H1 (cell line): ENCODE data around the gene APOO. TPM values are rescaled to one million over a fixed set of nuclear protein-coding genes. Genes with fewer than 3 reads are reported as not detected.

ENCODE experiments used
- polyA plus RNA-seq, 7 experiments: library from polyadenylated mRNA; depleted of rRNA in 3 of 7; stranded (reverse) in 5 of 7; unstranded in 2 of 7; fragments of >200 nt in 5 of 7; fragments of 200-250 nt in 2 of 7; gene quantifications; 1 replicate in 5 of 7; 2 replicates in 1 of 7; 4 replicates in 1 of 7; pipeline versions ENCODE4 v1.2.1 to v1.2.3, GENCODE V29; 2011 to 2013; ENCODE audit warnings: missing spikeins in 2 of 7, mixed read lengths in 2 of 7
- total RNA-seq: library from RNA; stranded (reverse); fragmentation: NEBNext Ultra II Directional; extraction: Animal tissue kit (Norgen Biotek cat#: 25700); gene quantifications from 2 replicates; pipeline ENCODE4 v1.2.1, GENCODE V29; 2021

Gene APOO
- total and polyA plus RNA-seq, 2 of the 8 experiments (the other 6 are each of a cell fraction or from before 2014, with no cell fraction given), result 25.7 to 45.0 TPM

Other genes with a start within 250 kb of the APOO start
- 130 and 133 TPM in 2 replicates for gene PRDX4, start 240.4 kb downstream of the APOO start, total RNA-seq
- gene PRDX4, start 240.4 kb downstream of the APOO start, polyA plus RNA-seq (2011; rRNA removed), result 109 and 130 TPM in 2 replicates
- gene ACOT9, start 164.7 kb downstream of the APOO start, total RNA-seq, result 37.4 and 39.5 TPM in 2 replicates
- 12.4 and 20.7 TPM in 2 replicates for gene ACOT9, start 164.7 kb downstream of the APOO start, polyA plus RNA-seq (2011; rRNA removed)
- 26.3 and 29.2 TPM in 2 replicates for gene SAT1, start 124.8 kb downstream of the APOO start, total RNA-seq
- gene SAT1, start 124.8 kb downstream of the APOO start, polyA plus RNA-seq (2011; rRNA removed), result 23.4 and 36.8 TPM in 2 replicates
- not detected in 2 replicates for gene CXorf58, start 68 bp upstream of the APOO start, total RNA-seq
- 0.05 TPM in 1 of 2 replicates, not detected in the other for gene CXorf58, start 68 bp upstream of the APOO start, polyA plus RNA-seq (2011; rRNA removed)
- gene KLHL15, start 119.2 kb upstream of the APOO start, total RNA-seq, result 8.5 and 8.9 TPM in 2 replicates
- gene KLHL15, start 119.2 kb upstream of the APOO start, polyA plus RNA-seq (2011; rRNA removed), result 2.2 and 3.7 TPM in 2 replicates
- 244 and 259 TPM in 2 replicates for gene EIF2S3, start 147.0 kb upstream of the APOO start, total RNA-seq
- 65.5 and 69.0 TPM in 2 replicates for gene EIF2S3, start 147.0 kb upstream of the APOO start, polyA plus RNA-seq (2011; rRNA removed)
- 22.0 and 24.3 TPM in 2 replicates for gene ZFX, start 241.8 kb upstream of the APOO start, total RNA-seq
- gene ZFX, start 241.8 kb upstream of the APOO start, polyA plus RNA-seq (2011; rRNA removed), result 2.8 and 7.1 TPM in 2 replicates